Ectodermal cell (in vitro differentiated cells): ENCODE results near the gene CARHSP1.

ENCODE experiments used
- H3K27ac ChIP-seq: 2 replicates; pipeline ENCODE4 v1.7.0; 2013; ENCODE audit warnings: mild to moderate bottlenecking, low read depth, low read length; ENCODE audit not compliant: insufficient read depth, poor library complexity, severe bottlenecking
- H3K27me3 ChIP-seq: 2 replicates; pipeline ENCODE4 v1.7.0; 2013; ENCODE audit warnings: mild to moderate bottlenecking, low read length; ENCODE audit not compliant: insufficient read depth, control insufficient read depth, poor library complexity, severe bottlenecking
- H3K36me3 ChIP-seq: one replicate; pipeline ENCODE4 v1.7.0; 2013; ENCODE audit warnings: low read length; ENCODE audit not compliant: control insufficient read depth, insufficient read depth
- H3K4me1 ChIP-seq: one replicate; pipeline ENCODE4 v1.7.0; 2013; ENCODE audit warnings: low read length; ENCODE audit not compliant: control insufficient read depth, insufficient read depth
- H3K4me3 ChIP-seq: 2 replicates; pipeline ENCODE4 v1.7.0; 2013; ENCODE audit warnings: low read depth, low read length, control low read depth; ENCODE audit not compliant: insufficient read depth
- H3K9me3 ChIP-seq: 2 replicates; pipeline ENCODE4 v1.7.0; 2013; ENCODE audit warnings: mild to moderate bottlenecking, low read length, moderate library complexity; ENCODE audit not compliant: control insufficient read depth
- WGBS, 2 experiments: methylation state at CpG; one replicate each; pipeline ENCODE4 v1.1.7; 2013; ENCODE audit warnings: missing lambda C conversion rate in 2 of 2; 5-methylcytosine and 5-hydroxymethylcytosine counted together

The CARHSP1 gene

DNA sequence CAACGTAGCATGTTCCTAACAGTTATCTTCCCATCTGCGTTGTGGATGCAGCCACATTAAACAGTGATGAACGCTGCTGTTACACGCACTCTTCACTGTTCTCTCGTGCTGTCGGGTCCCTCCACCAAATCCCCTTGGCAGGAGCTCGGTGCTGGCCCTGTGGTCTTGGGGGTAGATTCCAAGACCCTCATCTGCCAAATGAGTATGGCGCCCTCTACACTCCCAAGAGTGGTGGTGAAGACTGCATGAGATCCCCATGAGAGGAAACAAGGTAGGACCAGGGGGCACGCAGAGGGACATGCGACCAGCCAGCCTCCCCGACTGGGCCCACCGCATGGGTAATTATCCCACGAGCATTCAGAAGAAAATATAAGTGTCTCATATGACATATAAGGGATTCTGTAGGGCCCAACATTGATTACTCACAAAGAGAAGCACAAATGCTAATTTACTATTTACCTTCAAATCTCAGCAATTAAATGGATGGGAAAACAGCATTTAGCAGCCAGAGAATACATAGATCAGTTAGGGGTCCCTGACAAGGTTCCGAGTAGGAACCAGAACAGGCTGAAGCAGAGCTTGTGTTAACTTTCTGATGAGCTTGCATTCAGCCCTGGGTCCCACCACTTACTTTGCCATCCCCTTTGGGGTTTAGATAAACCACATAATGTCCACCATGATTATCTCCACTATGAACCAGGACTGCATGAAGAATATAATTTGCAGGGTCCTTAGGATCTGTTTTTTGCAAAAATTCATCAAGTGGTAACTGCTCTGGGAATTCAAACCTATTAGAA lies 37.2 kb upstream of the CARHSP1 start:
- Histone ChIP-seq H3K4me3 (no peak overlapping the region), H3K27me3 (no peaks in the 10 kb centered on the region), H3K36me3 (peaks cover 62% of the 10 kb centered on the region), H3K27ac (no peak overlapping the region), H3K9me3 (no peaks in the 10 kb centered on the region), H3K4me1 (no peaks in the 10 kb centered on the region)
- 84 to 87% methylated on average over 14 of the region's 14 CpGs for WGBS, 2 experiments

DNA sequence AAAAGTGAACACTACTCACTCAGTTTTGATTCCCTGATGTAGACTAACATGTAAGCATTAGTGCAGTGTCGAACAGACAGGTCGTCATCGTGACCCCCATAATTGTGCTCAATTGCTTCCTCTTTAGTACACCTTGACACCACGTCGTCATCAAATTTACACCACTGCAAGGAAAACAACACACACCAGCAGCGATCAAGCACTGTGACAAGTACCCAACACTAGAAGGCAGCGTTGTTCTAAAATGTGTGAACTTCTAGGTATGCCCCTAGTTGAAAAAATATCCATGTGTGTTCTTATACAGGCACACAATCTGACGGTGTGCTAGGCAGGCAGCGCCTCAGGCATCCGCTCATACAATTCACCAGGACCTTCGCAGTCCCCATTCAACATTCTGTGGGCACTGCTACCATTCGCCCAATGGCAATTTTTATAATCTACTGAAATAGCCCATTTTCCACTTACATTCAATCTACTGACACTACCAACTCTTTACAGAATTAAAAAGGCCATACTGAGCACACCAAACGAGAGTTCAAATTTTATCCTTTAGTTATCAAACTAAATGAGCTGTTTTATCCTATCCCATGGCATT lies 36.5 kb upstream of the CARHSP1 start:
- H3K36me3 ChIP-seq = peaks cover 63% of the 10 kb centered on the region
- H3K27ac ChIP-seq = no peak overlapping the region
- H3K9me3 ChIP-seq = no peaks in the 10 kb centered on the region
- H3K27me3 ChIP-seq = no peaks in the 10 kb centered on the region
- 93 to 95% methylated on average over 13 of the region's 13 CpGs for WGBS, 2 experiments
- H3K4me1 ChIP-seq = no peaks in the 10 kb centered on the region
- H3K4me3 ChIP-seq = no peak overlapping the region

- H3K27ac ChIP-seq = no peak overlapping the region
- H3K9me3 ChIP-seq = no peaks in the 10 kb centered on the region
- no peak overlapping the region for H3K4me3 ChIP-seq
- WGBS, 2 experiments = 95 to 97% methylated on average over 8 of the region's 8 CpGs
- H3K4me1 ChIP-seq = no peaks in the 10 kb centered on the region
- H3K27me3 ChIP-seq = no peaks in the 10 kb centered on the region
- H3K36me3 ChIP-seq = peaks cover 64% of the 10 kb centered on the region
These were observed 35.2 kb upstream of the CARHSP1 start for GRCh38 chr16:8904018-8904430.

DNA sequence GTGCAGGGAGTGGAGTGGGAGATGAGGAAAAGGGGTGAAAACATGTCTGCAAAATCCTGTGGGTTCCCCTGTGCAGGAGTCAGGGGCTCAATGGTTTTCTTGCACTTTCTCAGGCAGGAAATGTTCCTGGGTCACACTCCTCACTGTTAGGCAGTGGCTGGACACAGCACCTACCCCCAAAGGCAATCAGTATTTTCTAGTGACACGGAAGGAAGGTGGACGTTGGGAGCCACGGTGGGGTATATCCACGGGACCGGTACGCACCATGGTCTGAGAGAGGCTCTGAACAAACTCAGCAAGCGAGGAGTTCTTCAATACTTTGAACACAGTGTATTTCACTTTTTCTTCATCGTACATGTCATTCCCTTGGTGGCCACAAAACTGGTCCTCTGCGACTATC lies 34.2 kb upstream of the CARHSP1 start:
- Histone ChIP-seq H3K4me3 (no peak overlapping the region), H3K4me1 (no peaks in the 10 kb centered on the region), H3K27ac (no peak overlapping the region), H3K27me3 (no peaks in the 10 kb centered on the region), H3K36me3 (peaks cover 65% of the 10 kb centered on the region), H3K9me3 (no peaks in the 10 kb centered on the region)
- 96 to 97% methylated on average over 9 of the region's 9 CpGs for WGBS, 2 experiments

DNA sequence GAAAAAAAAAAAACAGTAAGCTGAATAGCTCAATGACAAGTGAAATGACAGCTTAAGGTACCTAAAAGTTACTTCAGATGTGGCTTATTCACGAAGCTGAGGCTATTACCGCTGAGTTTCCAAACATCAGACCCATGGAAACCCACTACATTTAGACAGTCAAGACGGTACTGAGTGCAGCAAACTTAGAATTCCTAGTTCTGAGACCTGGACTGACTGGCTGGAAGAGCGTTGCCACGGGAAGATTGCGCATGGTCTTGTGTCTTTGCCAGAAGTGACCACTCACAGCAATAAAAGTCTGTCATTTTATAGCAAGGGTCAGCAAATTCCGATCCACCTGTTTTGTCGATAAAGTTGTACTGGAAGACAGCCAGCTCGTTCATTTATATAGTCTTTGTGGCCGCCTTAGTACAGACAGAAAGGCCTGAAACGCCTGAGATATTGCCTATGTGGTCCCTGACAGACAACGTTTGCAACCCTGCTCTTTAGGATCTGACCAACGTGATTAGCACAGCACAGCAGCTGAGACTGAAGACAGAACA lies 32.6 kb upstream of the CARHSP1 start:
- Histone ChIP-seq H3K27ac (no peak overlapping the region), H3K36me3 (peaks cover 71% of the 10 kb centered on the region), H3K27me3 (no peaks in the 10 kb centered on the region), H3K9me3 (no peaks in the 10 kb centered on the region), H3K4me3 (no peak overlapping the region), H3K4me1 (no peaks in the 10 kb centered on the region)
- 95 to 96% methylated on average over 13 of the region's 13 CpGs for WGBS, 2 experiments

DNA sequence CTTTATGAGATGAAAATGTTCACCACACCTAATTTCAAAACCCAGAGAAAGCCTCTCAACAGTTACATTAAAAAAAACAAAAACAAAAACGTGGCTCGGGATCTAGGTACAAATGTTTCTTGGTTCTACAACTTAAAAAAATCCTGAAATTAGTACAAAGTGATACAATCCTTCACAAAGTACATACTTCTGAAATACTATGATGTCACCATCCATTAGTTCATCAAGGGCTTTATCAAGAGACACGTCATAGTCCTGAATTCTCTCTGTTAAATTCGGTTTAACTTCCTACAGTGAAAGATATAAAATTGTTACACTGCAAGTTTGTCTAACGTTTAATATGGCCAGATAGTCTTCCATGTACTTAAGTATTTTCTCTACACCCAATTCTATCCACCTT lies 31.5 kb upstream of the CARHSP1 start:
- WGBS, 2 experiments = 93 to 95% methylated on average over 4 to 5 of the region's 5 CpGs
- Histone ChIP-seq H3K36me3 (peaks cover 71% of the 10 kb centered on the region), H3K27ac (no peak overlapping the region), H3K4me3 (no peak overlapping the region), H3K9me3 (no peaks in the 10 kb centered on the region), H3K4me1 (no peaks in the 10 kb centered on the region), H3K27me3 (no peaks in the 10 kb centered on the region)

- Histone ChIP-seq H3K27ac (no peak overlapping the region), H3K4me3 (no peak overlapping the region), H3K9me3 (no peaks in the 10 kb centered on the region), H3K27me3 (no peaks in the 10 kb centered on the region), H3K36me3 (peaks cover 71% of the 10 kb centered on the region), H3K4me1 (no peaks in the 10 kb centered on the region)
- 93 to 96% methylated on average over 9 of the region's 9 CpGs for WGBS, 2 experiments
These were observed 31.0 kb upstream of the CARHSP1 start for GRCh38 chr16:8899709-8900317.

DNA sequence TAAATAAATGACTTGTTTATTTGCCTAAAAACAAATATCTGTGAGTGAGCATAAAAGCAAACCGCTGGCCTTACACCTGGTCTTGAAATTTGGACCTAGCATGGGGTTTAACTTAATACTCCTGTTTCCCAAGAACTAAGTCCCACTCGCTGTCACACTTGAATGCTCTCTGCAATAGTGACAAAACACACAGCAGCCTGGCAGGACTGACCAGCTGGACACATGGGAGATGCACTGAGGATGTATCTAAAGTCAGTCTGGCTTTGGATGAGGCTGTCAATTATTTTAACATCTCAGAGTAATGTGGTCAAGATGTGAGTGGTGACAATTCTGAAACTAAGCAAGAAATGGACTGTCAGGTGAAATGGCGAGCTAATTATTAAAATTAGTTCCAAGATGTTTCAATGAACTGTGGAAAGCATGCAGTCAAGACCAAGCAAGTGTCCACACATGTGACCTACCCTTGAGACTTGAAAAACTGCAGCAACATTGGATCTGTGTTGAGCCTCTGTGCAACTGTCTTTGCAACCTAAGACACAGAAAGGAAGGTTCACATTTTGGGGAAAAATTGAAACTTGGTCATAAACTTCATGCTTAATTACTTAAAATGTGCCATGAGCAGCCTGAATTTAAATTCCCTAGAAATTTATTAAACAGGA lies 30.0 kb upstream of the CARHSP1 start:
- 94 to 96% methylated on average over 3 of the region's 3 CpGs for WGBS, 2 experiments
- Histone ChIP-seq H3K9me3 (no peaks in the 10 kb centered on the region), H3K4me3 (no peak overlapping the region), H3K36me3 (peaks cover 72% of the 10 kb centered on the region), H3K27me3 (no peaks in the 10 kb centered on the region), H3K27ac (no peak overlapping the region), H3K4me1 (peaks cover 2% of the 10 kb centered on the region)

GRCh38 chr16:8894736-8895334 lies 26.0 kb upstream of the CARHSP1 start:
- H3K27me3 ChIP-seq = no peaks in the 10 kb centered on the region
- H3K9me3 ChIP-seq = no peaks in the 10 kb centered on the region
- no peak overlapping the region for H3K4me3 ChIP-seq
- H3K27ac ChIP-seq = no peak overlapping the region
- 96% methylated on average over 21 of the region's 21 CpGs for WGBS, 2 experiments
- H3K36me3 ChIP-seq = peaks cover 64% of the 10 kb centered on the region
- peaks cover 21% of the 10 kb centered on the region for H3K4me1 ChIP-seq
